ENCODE data around the gene EID2. TPM values are rescaled to one million over a fixed set of nuclear protein-coding genes. Genes with fewer than 3 reads are reported as not detected.

Gene EID2
- total RNA-seq, 1 experiment from 2014 or later = 14.6 TPM

GRCh38 chr19:39544226-39544903, 4.4 kb upstream of the EID2 start:
- H4K20me1 ChIP-seq (ENCODE audit: insufficient read depth) = no peaks in the 10 kb centered on the region
- H3K4me3 ChIP-seq = no peak overlapping the region
- H3K79me2 ChIP-seq (ENCODE audit: low read depth) = peaks cover 1% of the 10 kb centered on the region; the same call in 1 of the 2 replicates
- H3K9me2 ChIP-seq (ENCODE audit: insufficient read depth) = no peaks in the 10 kb centered on the region
- H3K27ac ChIP-seq = no peak overlapping the region
- no TSS peak for BruUV-seq (replicated peaks)
- H2AFZ ChIP-seq = no peak overlapping the region
- H3K27me3 ChIP-seq (ENCODE audit: insufficient read depth, low read depth) = peaks cover 12% of the 10 kb centered on the region; the same call in 1 of the 2 replicates
- no peaks in the 10 kb centered on the region for H3K36me3 ChIP-seq (ENCODE audit: low read depth)
- ChIA-PET CTCF (interaction anchor here (0.6 kb wide), 1 partner anchor 248 kb away, joined by 3 read pairs; no protein-coding TSS in a partner anchor), POLR2A (ENCODE audit: unreplicated experiment) (interaction anchor here (0.7 kb wide), 1 partner anchor 588 kb away, joined by 13 read pairs; no protein-coding TSS in a partner anchor)
- H3F3A ChIP-seq (ENCODE audit: insufficient read depth, low read depth) = no peaks in the 10 kb centered on the region; the same call in 1 of the 2 replicates
- H3K4me1 ChIP-seq (replicated peaks; ENCODE audit: insufficient read depth) = no peaks in the 10 kb centered on the region; the same call in 1 of the 2 replicates
- H3K4me2 ChIP-seq = no peak overlapping the region
- DNase-seq = no peak
- H3K9me3 ChIP-seq (ENCODE audit: insufficient read depth, low read depth) = no peaks in the 10 kb centered on the region
- no peak for TF ChIP-seq CTCF (conservative IDR thresholded peaks at IDR 0.05)
- TF ChIP-seq EZH2 (IDR thresholded peaks at IDR 0.05; ENCODE audit: low read depth) = no peak
- intact Hi-C loops (cut with micrococcal nuclease; ENCODE audit: unreplicated experiment) = no loop called here

GRCh38 chr19:39543477-39543857, 3.5 kb upstream of the EID2 start:
- peaks cover 7% of the 10 kb centered on the region for H3K4me1 ChIP-seq (replicated peaks; ENCODE audit: insufficient read depth)
- H3K79me2 ChIP-seq (ENCODE audit: low read depth) = peaks cover 10% of the 10 kb centered on the region; the same call in 1 of the 2 replicates
- H3F3A ChIP-seq (ENCODE audit: insufficient read depth, low read depth) = no peaks in the 10 kb centered on the region; the same call in 1 of the 2 replicates
- H2AFZ ChIP-seq = no peak overlapping the region
- no peaks in the 10 kb centered on the region for H3K9me3 ChIP-seq (ENCODE audit: insufficient read depth, low read depth)
- BruUV-seq (replicated peaks) = no TSS peak
- TF ChIP-seq CTCF (conservative IDR thresholded peaks at IDR 0.05) (no peak), EZH2 (IDR thresholded peaks at IDR 0.05; ENCODE audit: low read depth) (no peak)
- no peak overlapping the region for H3K4me3 ChIP-seq
- intact Hi-C loops (cut with micrococcal nuclease; ENCODE audit: unreplicated experiment) = no loop called here
- DNase-seq = no peak
- H3K27ac ChIP-seq = no peak overlapping the region
- no peak overlapping the region for H3K4me2 ChIP-seq
- H3K9me2 ChIP-seq (ENCODE audit: insufficient read depth) = no peaks in the 10 kb centered on the region
- H3K27me3 ChIP-seq (ENCODE audit: insufficient read depth, low read depth) = peaks cover 12% of the 10 kb centered on the region; the same call in 1 of the 2 replicates
- H4K20me1 ChIP-seq (ENCODE audit: insufficient read depth) = no peaks in the 10 kb centered on the region; the same call in 1 of the 2 replicates
- POLR2A ChIA-PET (ENCODE audit: unreplicated experiment) = no interaction called here
- no peaks in the 10 kb centered on the region for H3K36me3 ChIP-seq (ENCODE audit: low read depth)
- CTCF ChIA-PET = no interaction called here

GRCh38 chr19:39542206-39542605, 2.2 kb upstream of the EID2 start:
- TF ChIP-seq CTCF (conservative IDR thresholded peaks at IDR 0.05) (no peak), EZH2 (IDR thresholded peaks at IDR 0.05; ENCODE audit: low read depth) (no peak)
- Histone ChIP-seq H3K4me3 (no peak overlapping the region), H3K79me2 (ENCODE audit: low read depth) (peaks cover 15% of the 10 kb centered on the region), H3K36me3 (ENCODE audit: low read depth) (no peaks in the 10 kb centered on the region), H3F3A (ENCODE audit: insufficient read depth, low read depth) (no peaks in the 10 kb centered on the region; the same call in 1 of the 2 replicates), H3K4me1 (replicated peaks; ENCODE audit: insufficient read depth) (peaks cover 10% of the 10 kb centered on the region), H4K20me1 (ENCODE audit: insufficient read depth) (no peaks in the 10 kb centered on the region; the same call in 1 of the 2 replicates), H3K9me2 (ENCODE audit: insufficient read depth) (no peaks in the 10 kb centered on the region), H2AFZ (no peak overlapping the region), H3K9me3 (ENCODE audit: insufficient read depth, low read depth) (no peaks in the 10 kb centered on the region), H3K4me2 (no peak overlapping the region), H3K27ac (no peak overlapping the region), H3K27me3 (ENCODE audit: insufficient read depth, low read depth) (peaks cover 8% of the 10 kb centered on the region; the same call in 1 of the 2 replicates)
- no TSS peak for BruUV-seq (replicated peaks)
- DNase-seq = no peak
- intact Hi-C loops (cut with micrococcal nuclease; ENCODE audit: unreplicated experiment) = no loop called here
- ChIA-PET CTCF (interaction anchor here (0.5 to 1.1 kb wide), 3 partner anchors 13 to 222 kb away, joined by 3 to 10 read pairs (median 3); partner anchors contain the start of gene LRFN1), POLR2A (ENCODE audit: unreplicated experiment) (interaction anchor here (0.6 to 0.7 kb wide), 2 partner anchors 99 to 251 kb away, joined by 3 to 9 read pairs; no protein-coding TSS in a partner anchor)
